GM06990 (cell line): ENCODE data around the gene SCAMP3.

Experiments used
- DNase-seq: peaks from one replicate; pipeline ENCODE4 v3.0.0-alpha.2; 2011; ENCODE audit not compliant: insufficient read length; ENCODE audit errors: extremely low read depth
- H3K27me3 ChIP-seq: replicated peaks from 2 replicates; pipeline ENCODE4 v1.6.0; 2011; ENCODE audit warnings: low read length; ENCODE audit not compliant: control insufficient read depth, insufficient read depth
- H3K36me3 ChIP-seq: 2 replicates; pipeline ENCODE4 v1.5.1; 2011; ENCODE audit warnings: low read length; ENCODE audit not compliant: control insufficient read depth, insufficient read depth
- H3K4me3 ChIP-seq: replicated peaks from 2 replicates; pipeline ENCODE4 v1.5.1; 2011; ENCODE audit warnings: low read depth, mild to moderate bottlenecking, control low read depth, low read length
- TF ChIP-seq, protein P1 (sequence below): IDR thresholded peaks from 2 replicates; pipeline ENCODE4 v1.5.1; 2011; ENCODE audit warnings: low read length, control low read depth, mild to moderate bottlenecking, inconsistent platforms; ENCODE audit not compliant: insufficient read depth, poor library complexity, severe bottlenecking

Gene SCAMP3

DNA sequence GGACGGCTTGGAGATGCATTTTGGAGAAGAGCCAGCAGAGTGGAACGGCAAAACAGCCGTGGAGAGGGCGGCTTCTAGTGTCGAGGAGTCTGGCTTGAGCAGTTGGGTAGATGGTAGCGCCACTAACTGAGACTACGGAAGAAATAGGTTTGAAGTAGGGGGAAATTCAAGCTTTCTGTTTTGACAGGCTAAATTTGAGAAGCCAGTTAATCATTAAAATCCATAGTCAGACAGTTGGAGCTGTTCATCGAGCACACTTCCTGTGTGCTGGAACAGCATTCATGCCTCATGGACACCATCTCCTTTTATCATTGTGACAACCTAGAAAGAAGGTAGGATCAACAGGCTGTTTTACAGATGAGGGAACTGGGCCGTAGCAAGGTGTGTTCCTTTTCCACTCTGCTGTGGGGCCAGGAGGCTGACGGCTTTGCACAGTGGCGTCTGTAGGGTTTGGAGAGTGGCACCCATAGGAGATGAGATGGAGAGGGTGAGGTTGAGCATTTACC, 42.5 kb upstream of the SCAMP3 start:
- H3K27me3 ChIP-seq: no peaks in the 10 kb centered on the region
- H3K4me3 ChIP-seq: no peak overlapping the region
- DNase-seq: no peak
- TF ChIP-seq, protein P1, sequence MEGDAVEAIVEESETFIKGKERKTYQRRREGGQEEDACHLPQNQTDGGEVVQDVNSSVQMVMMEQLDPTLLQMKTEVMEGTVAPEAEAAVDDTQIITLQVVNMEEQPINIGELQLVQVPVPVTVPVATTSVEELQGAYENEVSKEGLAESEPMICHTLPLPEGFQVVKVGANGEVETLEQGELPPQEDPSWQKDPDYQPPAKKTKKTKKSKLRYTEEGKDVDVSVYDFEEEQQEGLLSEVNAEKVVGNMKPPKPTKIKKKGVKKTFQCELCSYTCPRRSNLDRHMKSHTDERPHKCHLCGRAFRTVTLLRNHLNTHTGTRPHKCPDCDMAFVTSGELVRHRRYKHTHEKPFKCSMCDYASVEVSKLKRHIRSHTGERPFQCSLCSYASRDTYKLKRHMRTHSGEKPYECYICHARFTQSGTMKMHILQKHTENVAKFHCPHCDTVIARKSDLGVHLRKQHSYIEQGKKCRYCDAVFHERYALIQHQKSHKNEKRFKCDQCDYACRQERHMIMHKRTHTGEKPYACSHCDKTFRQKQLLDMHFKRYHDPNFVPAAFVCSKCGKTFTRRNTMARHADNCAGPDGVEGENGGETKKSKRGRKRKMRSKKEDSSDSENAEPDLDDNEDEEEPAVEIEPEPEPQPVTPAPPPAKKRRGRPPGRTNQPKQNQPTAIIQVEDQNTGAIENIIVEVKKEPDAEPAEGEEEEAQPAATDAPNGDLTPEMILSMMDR: no peak
- no peaks in the 10 kb centered on the region for H3K36me3 ChIP-seq

DNA sequence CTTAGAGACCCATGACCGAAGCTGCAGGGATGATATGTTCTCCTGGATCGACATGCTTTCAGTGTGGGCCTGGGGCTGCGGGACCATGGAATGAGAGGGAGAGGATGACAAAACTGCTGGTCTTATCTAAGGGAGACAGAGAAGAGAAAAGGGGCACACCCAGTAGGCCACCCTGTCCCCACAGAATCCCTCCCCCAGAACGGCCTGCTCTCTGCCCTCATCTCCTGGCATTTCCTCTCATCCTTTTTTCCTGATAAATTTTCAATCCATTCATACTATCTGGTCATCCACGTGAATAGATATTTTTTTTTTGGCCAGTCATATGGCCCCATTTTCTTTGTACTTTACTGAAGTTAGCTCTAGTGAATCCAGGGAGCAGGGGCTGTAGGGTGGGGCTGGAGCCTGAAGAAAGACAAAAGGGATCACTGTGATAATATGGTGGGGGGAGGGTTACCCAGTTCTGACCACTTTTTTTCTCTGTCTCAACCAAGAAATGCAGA, 39.2 kb upstream of the SCAMP3 start, which contains the start of gene PKLR:
TSS of gene PKLR (minus strand) at position 97 of the 500 bp plus-strand sequence. CDS start at position 54, 43 bp downstream.
- no peak for DNase-seq
- TF ChIP-seq, protein P1: no peak
- Histone ChIP-seq H3K36me3 (no peaks in the 10 kb centered on the region), H3K4me3 (no peak within 1 kb of the TSS), H3K27me3 (no peaks in the 10 kb centered on the region)

GRCh38 chr1:155300553-155301329, 38.6 kb upstream of the SCAMP3 start:
- TF ChIP-seq, protein P1: no peak
- Histone ChIP-seq H3K27me3 (no peaks in the 10 kb centered on the region), H3K36me3 (no peaks in the 10 kb centered on the region), H3K4me3 (no peak overlapping the region)
- DNase-seq: no peak

- no peaks in the 10 kb centered on the region for H3K27me3 ChIP-seq
- no peak overlapping the region for H3K4me3 ChIP-seq
- TF ChIP-seq, protein P1: no peak
- H3K36me3 ChIP-seq: no peaks in the 10 kb centered on the region
- DNase-seq: no peak
These were observed 37.9 kb upstream of the SCAMP3 start for GRCh38 chr1:155300024-155300423.

- TF ChIP-seq, protein P1: no peak
- DNase-seq: no peak
- Histone ChIP-seq H3K4me3 (no peak overlapping the region), H3K36me3 (no peaks in the 10 kb centered on the region), H3K27me3 (no peaks in the 10 kb centered on the region)
These were observed 35.2 kb upstream of the SCAMP3 start for GRCh38 chr1:155297384-155297783.
